IgD-negative memory B cell (primary cell): ENCODE measurements around the gene IRGQ. TPM values are rescaled to one million over a fixed set of nuclear protein-coding genes. Genes with fewer than 3 reads are reported as not detected.
"Not testable (repeated sequence)": the region's sequence is repeated elsewhere in the genome, so short reads cannot be mapped to it uniquely, and the experiment has no call there.

ENCODE experiments used
- H3K27ac Mint-ChIP-seq, 3 donors: one replicate each; pipeline ENCODE4 v1.8.0; 2020 to 2022; ENCODE audit warnings: mild to moderate bottlenecking in 3 of 3, mixed read lengths in 3 of 3, moderate library complexity in 1 of 3
- H3K27me3 Mint-ChIP-seq: one replicate; pipeline ENCODE4 v1.8.0; 2021; ENCODE audit warnings: mixed read lengths
- H3K36me3 Mint-ChIP-seq: one replicate; pipeline ENCODE4 v1.8.0; 2020; ENCODE audit warnings: mild to moderate bottlenecking, mixed read lengths
- H3K4me1 Mint-ChIP-seq, 3 donors: one replicate each; pipeline ENCODE4 v1.8.0; 2020 to 2022; ENCODE audit warnings: mixed read lengths in 3 of 3, mild to moderate bottlenecking in 1 of 3
- H3K4me3 Mint-ChIP-seq, 4 donors: one replicate each; pipeline ENCODE4 v1.8.0; 2020 to 2022; ENCODE audit warnings: mild to moderate bottlenecking in 4 of 4, mixed read lengths in 4 of 4, moderate library complexity in 3 of 4
- H3K9me3 Mint-ChIP-seq, 3 donors: one replicate each; pipeline ENCODE4 v1.8.0; 2020 to 2021; ENCODE audit warnings: mixed read lengths in 3 of 3, mild to moderate bottlenecking in 1 of 3
- polyA plus RNA-seq: library from polyadenylated mRNA; unstranded; fragments of 300-500 nt; fragmentation: Illumina TruSeq; gene quantifications from one replicate; pipeline ENCODE4 v1.2.3, GENCODE V29; 2021

The IRGQ gene
- polyA plus RNA-seq, result 1.0 TPM

GRCh38 chr19:43595999-43596841 lies at the start of gene IRGQ, which contains the start of gene ZNF576:
Gene IRGQ (minus strand): TSS chr19:43596134. CDS start chr19:43595338, 796 bp downstream.
Gene ZNF576 (plus strand): TSS chr19:43596595. CDS start chr19:43597109, 514 bp downstream.
- peaks cover 4% of the 10 kb centered on the region for H3K36me3 Mint-ChIP-seq
- H3K27me3 Mint-ChIP-seq, result no peaks in the 10 kb centered on the region

GRCh38 chr19:43644181-43644580 lies 48.2 kb upstream of the IRGQ start:
- no peak overlapping the region for H3K27ac Mint-ChIP-seq
- peaks cover 0 to 4% (median 4%) of the 10 kb centered on the region in 3 donors for H3K9me3 Mint-ChIP-seq
- peak overlapping the region in 1 of 4 donors; percentile 3 for H3K4me3 Mint-ChIP-seq
- H3K4me1 Mint-ChIP-seq, result peaks cover 0 to under 1% (median 0%) of the 10 kb centered on the region in 3 donors
- no peaks in the 10 kb centered on the region for H3K36me3 Mint-ChIP-seq
- H3K27me3 Mint-ChIP-seq, result peaks cover 14% of the 10 kb centered on the region

More at GRCh38 chr19:43595999-43596841, at the start of gene IRGQ, which contains the start of gene ZNF576:
- H3K9me3 Mint-ChIP-seq, result no peaks in the 10 kb centered on the region
- peaks cover 12 to 25% (median 20%) of the 10 kb centered on the region in 3 donors for H3K4me1 Mint-ChIP-seq
- peak within 1 kb of the TSS; percentile 99 to 100 (median 100) for H3K27ac Mint-ChIP-seq
- peak within 1 kb of the TSS; percentile 87 to 99 (median 98) for H3K4me3 Mint-ChIP-seq

GRCh38 chr19:43643326-43643725 lies 47.4 kb upstream of the IRGQ start:
- no peak overlapping the region for H3K27ac Mint-ChIP-seq
- no peak overlapping the region for H3K4me3 Mint-ChIP-seq
- no peaks in the 10 kb centered on the region for H3K36me3 Mint-ChIP-seq
- H3K9me3 Mint-ChIP-seq, result peaks cover 0 to 6% (median 4%) of the 10 kb centered on the region in 3 donors
- peaks cover 0 to 8% (median 5%) of the 10 kb centered on the region in 3 donors for H3K4me1 Mint-ChIP-seq
- peaks cover 20% of the 10 kb centered on the region for H3K27me3 Mint-ChIP-seq

- Mint-ChIP-seq H3K27me3 (peaks cover 24% of the 10 kb centered on the region), H3K27ac (no peak overlapping the region), H3K36me3 (no peaks in the 10 kb centered on the region), H3K4me1 (peaks cover 5 to 9% (median 5%) of the 10 kb centered on the region in 3 donors), H3K4me3 (no peak overlapping the region), H3K9me3 (peaks cover 0 to 6% (median 4%) of the 10 kb centered on the region in 3 donors)
Measured at GRCh38 chr19:43642531-43642930, 46.6 kb upstream of the IRGQ start.

- no peaks in the 10 kb centered on the region for H3K36me3 Mint-ChIP-seq
- peaks cover 0 to 4% (median 2%) of the 10 kb centered on the region in 3 donors for H3K9me3 Mint-ChIP-seq
- H3K27me3 Mint-ChIP-seq, result peaks cover 26% of the 10 kb centered on the region
- H3K4me3 Mint-ChIP-seq, result peak overlapping the region in 3 of 4 donors; percentile 15 to 65 (median 58)
- H3K4me1 Mint-ChIP-seq, result peaks cover 5 to 9% (median 5%) of the 10 kb centered on the region in 3 donors
- H3K27ac Mint-ChIP-seq, result peak overlapping the region in 1 of 3 donors; percentile 71
Measured at GRCh38 chr19:43641333-43641732, 45.4 kb upstream of the IRGQ start.

- Mint-ChIP-seq H3K27ac (peak overlapping the region in 1 of 3 donors; percentile 77), H3K4me3 (peak overlapping the region; percentile 53 to 91 (median 78)), H3K27me3 (peaks cover 26% of the 10 kb centered on the region), H3K4me1 (peaks cover 5 to 9% (median 5%) of the 10 kb centered on the region in 3 donors), H3K9me3 (peaks cover 0 to 2% (median 0%) of the 10 kb centered on the region in 3 donors), H3K36me3 (no peaks in the 10 kb centered on the region)
Measured at GRCh38 chr19:43640424-43640757, 44.5 kb upstream of the IRGQ start.

GRCh38 chr19:43639519-43640423 lies 43.8 kb upstream of the IRGQ start, which contains the start of gene CADM4:
Gene CADM4 (minus strand): TSS chr19:43639850. CDS start chr19:43639790, 60 bp downstream.
- Mint-ChIP-seq H3K27me3 (peaks cover 30% of the 10 kb centered on the region), H3K27ac (peak within 1 kb of the TSS in 2 of 3 donors; percentile 23 to 77), H3K4me3 (peak within 1 kb of the TSS; percentile 53 to 91 (median 78)), H3K4me1 (peaks cover 5 to 9% (median 5%) of the 10 kb centered on the region in 3 donors), H3K36me3 (no peaks in the 10 kb centered on the region), H3K9me3 (peaks cover 0 to 2% (median 0%) of the 10 kb centered on the region in 3 donors)

GRCh38 chr19:43638995-43639518 lies 43.1 kb upstream of the IRGQ start:
- Mint-ChIP-seq H3K27ac (peak overlapping the region in 1 of 3 donors; percentile 23), H3K36me3 (no peaks in the 10 kb centered on the region), H3K9me3 (peaks cover 0 to 2% (median 0%) of the 10 kb centered on the region in 3 donors), H3K4me1 (peaks cover 5 to 9% (median 5%) of the 10 kb centered on the region in 3 donors), H3K27me3 (peaks cover 30% of the 10 kb centered on the region), H3K4me3 (peak overlapping the region in 3 of 4 donors; percentile 67 to 83 (median 75))

GRCh38 chr19:43638214-43638994 lies 42.5 kb upstream of the IRGQ start:
- peaks cover 0 to 2% (median 0%) of the 10 kb centered on the region in 3 donors for H3K9me3 Mint-ChIP-seq
- peaks cover 5 to 9% (median 5%) of the 10 kb centered on the region in 3 donors for H3K4me1 Mint-ChIP-seq
- H3K36me3 Mint-ChIP-seq, result no peaks in the 10 kb centered on the region
- peaks cover 30% of the 10 kb centered on the region for H3K27me3 Mint-ChIP-seq
- H3K27ac Mint-ChIP-seq, result no peak overlapping the region
- peak overlapping the region; percentile 62 to 83 (median 71) for H3K4me3 Mint-ChIP-seq

GRCh38 chr19:43636121-43636683 lies 40.3 kb upstream of the IRGQ start:
- H3K4me1 Mint-ChIP-seq, result peaks cover 5 to 9% (median 5%) of the 10 kb centered on the region in 3 donors
- H3K36me3 Mint-ChIP-seq, result no peaks in the 10 kb centered on the region
- no peak overlapping the region for H3K27ac Mint-ChIP-seq
- no peak overlapping the region for H3K4me3 Mint-ChIP-seq
- H3K27me3 Mint-ChIP-seq, result peaks cover 32% of the 10 kb centered on the region
- peaks cover 0 to 2% (median 0%) of the 10 kb centered on the region in 3 donors for H3K9me3 Mint-ChIP-seq

GRCh38 chr19:43635561-43635940 lies 39.6 kb upstream of the IRGQ start:
- H3K36me3 Mint-ChIP-seq, H3K27ac Mint-ChIP-seq, H3K4me1 Mint-ChIP-seq, H3K4me3 Mint-ChIP-seq, H3K9me3 Mint-ChIP-seq: not testable (repeated sequence)
- peaks cover 31% of the 10 kb centered on the region for H3K27me3 Mint-ChIP-seq

- no peaks in the 10 kb centered on the region for H3K36me3 Mint-ChIP-seq
- H3K9me3 Mint-ChIP-seq, result peaks cover 0 to 2% (median 0%) of the 10 kb centered on the region in 3 donors
- no peak overlapping the region for H3K4me3 Mint-ChIP-seq
- no peak overlapping the region for H3K27ac Mint-ChIP-seq
- H3K4me1 Mint-ChIP-seq, result peaks cover 5 to 9% (median 5%) of the 10 kb centered on the region in 3 donors
- H3K27me3 Mint-ChIP-seq, result peaks cover 31% of the 10 kb centered on the region
Measured at GRCh38 chr19:43634872-43635560, 39.1 kb upstream of the IRGQ start.

- H3K27me3 Mint-ChIP-seq, result peaks cover 31% of the 10 kb centered on the region
- H3K27ac Mint-ChIP-seq, result no peak overlapping the region
- peaks cover 0 to 2% (median 0%) of the 10 kb centered on the region in 3 donors for H3K9me3 Mint-ChIP-seq
- H3K4me3 Mint-ChIP-seq, result no peak overlapping the region
- H3K4me1 Mint-ChIP-seq, result peaks cover 5 to 9% (median 5%) of the 10 kb centered on the region in 3 donors
- no peaks in the 10 kb centered on the region for H3K36me3 Mint-ChIP-seq
Measured at GRCh38 chr19:43634506-43634871, 38.6 kb upstream of the IRGQ start.
